GM19240 (cell line): ENCODE measurements around the gene PHF1.

ENCODE experiments used
- DNase-seq: peaks from one replicate; pipeline ENCODE4 v3.0.0; 2011; ENCODE audit warnings: low spot score; ENCODE audit not compliant: insufficient read length

The PHF1 gene

DNA sequence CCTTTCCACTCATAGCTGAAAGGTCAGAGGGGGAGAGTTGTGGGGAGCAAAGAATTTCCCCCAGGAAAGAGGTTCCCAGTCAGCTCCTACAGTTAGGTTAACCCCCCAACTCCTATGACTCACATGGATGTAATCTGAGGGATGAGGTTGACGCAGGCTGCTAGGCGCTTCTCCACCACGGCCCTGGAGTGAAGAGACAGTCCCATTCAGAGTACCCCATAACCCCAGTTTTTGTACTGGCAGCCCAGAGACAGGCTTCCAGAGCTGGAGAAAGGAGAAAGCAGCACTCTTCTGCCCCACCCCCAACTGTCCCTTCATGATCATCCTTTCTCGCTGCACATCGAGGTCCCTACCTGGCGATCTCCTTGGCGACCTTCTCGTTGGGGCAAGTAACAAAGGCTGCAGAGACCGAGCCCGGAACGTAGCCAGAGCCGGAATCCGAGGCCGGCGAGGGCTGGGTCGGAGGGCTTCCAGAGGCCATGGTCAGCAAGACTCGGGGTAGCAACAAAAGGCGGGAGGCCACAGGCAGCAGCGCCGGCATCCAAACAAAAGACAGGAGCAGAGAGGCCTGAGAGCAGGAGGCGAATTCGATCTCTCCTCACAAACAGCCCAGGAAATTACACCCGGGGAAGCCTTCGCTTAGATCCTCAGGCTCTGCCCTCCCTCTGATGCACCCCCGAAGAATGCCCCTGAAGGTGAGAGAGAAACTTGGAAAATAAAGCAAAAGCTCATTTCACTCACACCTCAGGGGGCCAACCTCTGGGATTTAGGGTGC, 6.5 kb downstream of the PHF1 start:
- no peak for DNase-seq

DNA sequence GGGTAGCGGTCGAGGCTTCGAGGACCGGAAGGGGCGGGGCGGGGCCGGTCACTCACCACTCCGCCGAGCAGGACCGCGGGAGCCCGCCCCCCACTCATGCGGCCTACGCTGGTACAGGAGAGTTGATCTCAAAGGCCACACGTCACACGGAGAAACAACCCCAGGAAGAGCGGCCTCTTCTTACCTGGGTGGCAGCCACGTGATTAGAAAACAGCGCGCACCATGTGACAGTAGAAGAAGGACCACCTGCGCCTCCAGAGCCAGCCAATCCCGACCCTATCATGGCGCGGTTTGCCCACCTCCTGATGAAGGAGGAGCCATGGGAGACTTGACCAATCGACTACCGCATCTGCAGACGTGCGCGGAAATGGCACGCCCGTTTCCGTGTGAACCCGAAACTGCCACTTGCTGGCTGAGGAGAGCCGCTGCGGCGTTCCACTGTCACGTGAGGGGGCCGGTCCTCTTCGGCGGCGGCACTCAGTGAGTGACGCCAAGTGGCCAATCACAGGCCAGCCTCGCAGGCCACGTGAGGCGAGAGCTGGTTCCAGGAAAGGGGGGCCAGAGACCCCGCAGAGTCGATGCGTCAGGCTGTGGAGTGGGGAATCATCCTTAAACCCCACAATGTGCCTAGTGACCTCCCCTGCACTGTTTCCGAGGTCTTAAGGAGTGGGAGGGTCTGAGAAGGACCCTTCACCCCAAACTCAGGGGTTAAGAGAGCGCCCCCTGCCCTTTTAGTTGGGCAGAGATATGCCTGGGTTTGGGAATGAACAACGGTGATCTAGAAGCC, 7.3 kb downstream of the PHF1 start, which contains the start of gene CUTA:
CUTA (minus strand) TSS at position 205 of the 787 bp plus-strand sequence; CDS start at position 98, 107 bp downstream.
- DNase-seq: peak; percentile 88

DNA sequence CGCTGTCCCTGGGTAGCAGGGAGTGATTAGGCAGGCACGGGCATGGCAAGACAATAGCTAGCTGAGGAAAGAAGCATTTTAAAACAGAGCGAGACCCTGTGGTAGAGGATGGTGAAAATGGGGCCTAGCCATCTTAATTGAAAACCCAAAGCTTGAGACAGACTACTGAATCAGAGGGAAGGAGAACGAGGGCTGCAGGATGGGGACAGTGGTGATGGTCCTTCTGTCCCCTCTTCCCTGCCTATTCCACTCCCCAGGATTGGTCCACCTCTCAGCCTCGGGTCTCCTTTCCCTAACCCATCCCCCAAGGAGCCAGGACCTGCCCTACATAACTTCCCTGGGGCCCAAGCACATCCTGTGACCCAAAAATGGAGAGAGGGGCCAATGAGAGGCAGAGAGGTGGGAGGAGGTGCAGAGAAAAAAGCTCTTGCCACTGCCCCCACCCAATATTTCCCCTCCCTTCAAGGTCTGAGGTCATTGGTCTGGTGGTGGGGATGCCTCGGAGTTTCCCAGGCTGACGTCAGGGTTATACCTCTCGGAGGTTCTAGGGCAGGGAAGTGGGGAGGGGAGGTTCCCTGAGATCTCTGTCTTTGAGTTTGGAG, 8.0 kb downstream of the PHF1 start:
- DNase-seq: no peak

DNA sequence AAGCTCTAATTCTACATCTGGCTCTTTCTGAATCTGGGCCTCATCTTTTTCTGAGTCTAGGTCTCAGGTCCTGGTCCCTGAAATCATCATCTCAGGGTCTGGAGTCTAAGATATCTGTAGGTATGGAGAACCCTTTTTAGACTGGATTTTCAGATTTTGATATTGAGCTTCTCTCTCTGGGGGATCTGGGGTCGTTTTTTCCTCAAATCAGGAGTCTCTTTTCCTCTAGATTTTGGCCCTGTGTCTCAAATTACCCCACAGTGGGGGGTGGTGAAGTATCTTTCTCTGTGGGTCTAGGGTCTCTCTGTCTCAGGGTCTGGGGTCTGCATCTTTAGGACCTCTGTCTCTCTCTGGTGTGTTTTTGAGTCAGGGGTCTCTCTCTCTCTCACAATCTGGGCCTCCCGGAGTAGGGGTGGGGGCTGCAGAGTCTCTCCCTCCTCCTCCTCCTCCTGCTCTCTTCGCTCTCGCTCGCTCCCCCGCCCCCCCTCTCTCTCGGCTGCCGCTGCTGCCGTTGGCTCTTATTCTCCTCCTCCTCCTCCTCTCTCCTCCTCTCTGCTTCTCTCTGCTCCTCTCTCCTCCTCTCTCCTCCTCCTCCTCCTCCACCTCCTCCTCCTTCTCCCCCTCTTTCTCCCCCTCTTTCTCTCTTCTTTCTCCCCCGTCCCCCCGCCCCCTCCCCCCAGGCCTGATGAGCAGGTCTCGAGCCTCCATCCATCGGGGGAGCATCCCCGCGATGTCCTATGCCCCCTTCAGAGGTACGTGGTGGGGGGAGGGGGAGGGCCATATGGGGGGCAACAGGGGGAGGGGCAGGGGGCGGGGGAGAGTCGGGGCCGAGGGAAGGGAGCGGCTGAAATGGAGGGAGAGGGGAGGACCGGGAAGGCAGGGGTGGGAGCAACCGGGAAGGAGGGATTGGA, 9.0 kb downstream of the PHF1 start, which contains the start of gene SYNGAP1:
SYNGAP1 (plus strand) TSS at position 486 of the 911 bp plus-strand sequence; CDS start at position 686, 200 bp downstream.
- no peak for DNase-seq

DNA sequence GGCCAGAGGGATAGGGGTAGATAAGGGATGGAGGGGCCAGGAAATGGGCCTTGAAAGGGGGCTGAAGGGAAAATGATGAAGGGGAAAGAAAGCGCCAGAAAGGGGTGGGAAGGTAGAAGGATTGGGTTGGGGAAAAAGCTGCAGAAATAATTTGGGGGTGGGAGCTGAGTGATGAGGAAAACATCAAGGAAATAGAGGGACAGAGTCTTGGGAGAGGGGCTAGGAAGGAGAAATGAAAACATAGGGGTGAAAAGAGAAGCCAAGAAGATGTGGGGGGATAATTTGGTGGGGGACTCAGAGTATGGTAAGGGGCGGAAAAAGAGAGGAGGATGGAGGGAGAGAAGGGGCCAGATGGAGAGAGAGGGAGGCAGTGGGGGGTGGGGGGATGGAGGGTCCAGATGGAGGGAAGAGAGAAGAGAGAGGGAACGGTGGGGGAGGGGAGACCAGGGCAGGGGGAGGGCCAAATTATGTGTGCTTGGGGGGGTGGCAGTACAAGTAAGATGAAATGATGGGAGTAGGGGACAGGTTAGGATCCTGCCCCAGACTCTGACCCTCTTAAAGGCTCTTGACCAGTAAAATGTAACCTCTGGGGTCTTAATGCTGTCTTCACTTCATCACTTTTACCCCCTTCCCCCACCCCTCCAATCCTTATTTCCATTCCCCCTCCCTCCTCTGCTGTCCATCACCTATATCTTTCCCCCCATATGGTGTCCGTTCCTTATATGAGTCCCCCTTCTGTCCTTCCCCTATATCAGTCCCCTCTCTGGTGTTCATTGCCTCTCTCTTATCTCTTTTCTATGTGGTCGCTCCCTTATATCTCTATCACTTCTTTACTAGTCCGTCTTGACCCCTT, 9.9 kb downstream of the PHF1 start:
- no peak for DNase-seq

DNA sequence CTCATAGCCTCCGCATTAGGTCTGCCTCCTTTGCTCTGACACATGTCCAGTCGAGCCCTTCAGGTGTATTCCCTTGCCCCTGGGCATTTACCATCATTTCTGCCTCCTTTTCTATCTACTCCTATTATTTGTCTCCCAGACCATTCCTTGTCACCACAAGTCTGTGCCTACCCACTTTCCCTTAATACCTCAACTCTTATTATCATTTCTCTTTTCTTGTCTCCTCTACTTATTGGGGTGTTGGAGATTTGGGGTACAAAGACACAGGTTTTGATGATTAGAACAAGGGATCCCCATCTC, 10.5 kb downstream of the PHF1 start:
- DNase-seq: no peak

DNA sequence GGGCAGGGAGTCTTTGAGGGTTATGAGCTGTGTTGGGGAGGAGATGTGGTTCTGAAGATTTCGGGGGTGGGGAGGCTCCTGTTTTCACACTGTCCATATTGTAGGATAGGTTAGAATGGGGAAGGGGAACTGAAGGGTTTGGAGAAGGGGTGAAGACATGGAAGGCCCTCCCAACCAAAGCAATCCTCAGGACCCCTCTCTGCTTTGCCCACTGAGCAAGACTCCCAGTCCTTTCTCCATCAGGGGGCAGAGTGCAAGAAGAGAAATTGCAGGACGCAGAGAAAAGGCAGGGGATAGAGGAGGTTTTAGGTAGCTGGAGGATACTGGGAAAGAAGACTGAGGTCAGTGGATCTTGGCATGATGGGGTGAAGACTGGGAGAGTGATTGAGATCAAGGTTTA, 13.0 kb downstream of the PHF1 start:
- no peak for DNase-seq

DNA sequence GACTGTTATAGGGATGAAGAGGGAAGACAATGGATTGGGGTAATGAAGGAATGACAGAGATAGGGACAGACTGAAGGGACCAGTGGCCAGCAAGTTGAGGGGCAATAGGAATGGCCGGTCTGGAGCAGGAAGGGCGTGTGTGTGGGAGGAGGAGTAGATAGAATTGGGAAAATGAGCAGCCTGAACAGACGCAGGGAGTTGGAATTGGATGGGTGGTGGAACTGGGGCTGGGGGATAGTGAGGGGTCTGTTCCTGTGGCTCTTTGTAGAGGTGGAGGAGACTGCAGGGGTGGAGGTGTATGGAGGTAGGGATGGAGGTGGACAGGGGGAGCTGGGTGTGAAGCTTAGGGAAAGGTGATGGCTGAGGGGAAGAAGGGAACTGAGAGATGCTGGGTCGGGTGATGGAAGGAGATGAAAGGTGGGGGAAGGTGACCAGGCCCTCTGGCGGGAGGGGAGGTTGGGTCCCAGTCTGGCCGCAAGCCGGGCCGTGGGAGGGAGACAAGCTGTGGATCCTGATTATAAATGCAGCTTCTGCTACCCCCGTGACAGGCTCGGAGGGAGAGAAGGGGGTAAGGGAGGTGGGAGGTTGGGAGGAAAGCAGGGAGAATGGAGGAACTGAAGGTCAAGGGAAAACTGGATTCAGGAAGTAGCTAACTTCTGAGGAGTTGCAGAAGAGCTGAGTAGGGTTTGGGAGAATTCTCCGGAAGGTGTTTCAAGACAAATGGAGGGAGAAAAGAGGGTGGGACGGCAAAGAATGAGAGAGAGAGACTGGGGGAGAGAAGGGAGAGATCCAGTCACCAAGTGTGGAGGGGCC, 14.2 kb downstream of the PHF1 start:
- DNase-seq: no peak

DNA sequence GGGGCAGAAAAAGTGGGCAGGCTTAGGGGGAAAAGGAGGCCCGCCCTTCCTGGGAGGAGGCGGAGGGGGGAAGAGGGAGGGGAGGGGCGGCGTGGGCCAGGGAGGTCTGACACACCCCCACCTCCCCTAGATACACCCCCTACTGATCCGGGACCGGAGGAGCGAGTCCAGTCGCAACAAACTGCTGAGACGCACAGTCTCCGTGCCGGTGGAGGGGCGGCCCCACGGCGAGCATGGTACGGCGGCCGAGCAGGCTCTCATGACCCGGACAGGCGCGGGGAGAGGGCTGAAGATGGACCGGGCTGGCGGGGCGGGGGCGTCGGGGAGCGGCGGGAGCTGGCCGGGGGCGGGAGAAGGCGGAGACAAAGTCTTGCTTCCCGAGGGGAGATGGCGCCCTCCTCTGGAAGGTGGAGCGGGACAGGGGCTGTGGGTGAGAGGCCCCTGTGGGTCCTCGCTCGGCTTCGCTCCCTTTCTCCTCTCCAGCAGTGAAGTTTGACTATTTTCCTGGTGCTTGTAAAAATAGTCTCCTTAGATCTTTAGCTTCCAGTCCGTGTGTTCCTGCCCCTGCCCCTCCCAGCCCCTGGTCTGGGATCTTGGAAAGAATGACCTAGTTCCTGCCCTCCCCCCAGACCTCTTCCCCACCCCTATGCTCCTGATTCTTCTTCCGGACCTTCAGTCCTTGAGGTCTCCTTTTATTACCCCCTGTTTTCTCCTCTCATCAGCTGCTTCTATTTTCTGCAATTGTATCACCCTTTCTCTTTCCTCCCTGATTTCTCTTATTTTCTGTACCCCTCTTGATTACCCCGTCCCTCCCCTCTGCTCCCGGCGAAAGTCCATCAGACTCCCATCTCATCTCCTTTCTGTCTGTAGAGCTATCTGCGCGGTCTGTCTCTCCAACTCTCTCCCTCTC, 15.1 kb downstream of the PHF1 start:
- peak; percentile 79 for DNase-seq

DNA sequence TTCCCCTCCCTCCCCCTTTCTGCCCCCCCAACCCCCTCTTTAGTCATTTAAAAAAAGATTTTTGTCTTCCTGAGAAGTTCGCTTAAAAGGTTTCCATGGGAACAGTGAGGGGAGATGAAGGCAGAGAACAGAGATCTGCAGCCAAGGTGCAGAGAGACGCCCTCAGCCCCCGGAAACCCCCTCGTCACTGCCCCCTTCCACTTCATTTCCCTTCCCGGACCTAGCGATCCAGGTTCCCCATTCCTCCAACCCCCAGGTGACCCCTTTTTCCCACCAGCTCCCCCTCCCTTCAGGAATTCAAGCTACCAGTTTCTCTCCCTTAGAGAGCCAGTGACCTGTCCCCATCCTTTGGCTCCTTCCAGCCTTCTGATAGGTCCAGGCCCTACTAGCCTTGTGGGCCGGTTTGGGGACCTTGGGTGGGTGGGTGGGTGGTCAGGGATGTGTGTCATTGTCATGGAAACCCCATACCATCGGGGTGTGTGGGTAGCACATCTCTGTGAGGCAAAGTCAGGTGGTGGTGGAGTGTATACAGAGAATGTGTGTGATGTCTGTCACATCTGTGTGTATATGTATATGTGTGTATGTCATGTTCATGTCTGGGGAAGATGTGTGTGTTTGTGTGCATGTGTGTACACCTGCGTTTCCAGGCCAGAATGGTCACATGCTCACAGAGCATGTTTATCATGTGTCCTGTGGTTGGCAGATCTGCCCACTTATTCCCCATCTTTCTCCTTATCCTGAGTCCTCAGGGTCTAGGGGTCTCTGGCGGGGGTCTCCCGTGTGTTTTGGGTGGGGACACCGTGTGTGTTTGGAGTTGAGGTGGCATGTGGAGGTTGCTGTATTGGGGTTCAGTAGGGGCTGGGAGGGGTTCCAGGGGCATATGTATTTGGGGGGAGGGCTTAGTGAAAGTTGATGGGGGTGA, 16.0 kb downstream of the PHF1 start:
- no peak for DNase-seq

DNA sequence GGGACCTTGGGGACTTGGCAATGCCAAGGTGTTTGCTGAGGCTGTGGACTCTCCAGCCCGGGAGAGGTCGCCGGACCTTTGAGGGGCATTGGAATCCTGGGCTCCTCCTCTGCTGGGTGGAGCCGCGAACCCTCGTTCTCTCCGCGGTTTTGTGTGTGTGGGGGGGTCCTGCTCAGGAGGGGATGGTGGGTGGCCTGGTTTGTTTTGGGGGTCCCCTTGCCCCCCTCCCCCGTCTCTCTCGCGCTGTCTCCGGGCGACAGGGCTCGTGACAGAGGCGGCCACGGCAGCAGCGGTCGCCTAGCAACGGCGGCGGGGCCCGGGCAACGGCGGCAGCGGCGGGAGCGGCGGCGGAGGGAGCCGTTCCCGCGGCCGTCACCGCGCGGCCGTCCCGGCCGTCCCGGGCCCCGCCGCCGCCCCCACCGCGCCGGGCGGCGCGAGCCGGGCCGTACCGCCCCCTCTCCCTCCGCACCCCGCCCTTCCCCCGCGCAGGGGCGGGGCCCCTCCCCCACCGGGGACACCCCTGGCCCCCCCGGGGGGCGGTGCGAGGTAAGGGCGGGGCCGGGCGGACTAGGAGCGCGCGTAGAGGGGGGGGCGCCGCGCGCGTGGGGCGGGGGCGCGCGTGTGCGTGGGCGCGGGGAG, 16.9 kb downstream of the PHF1 start:
- DNase-seq: no peak

DNA sequence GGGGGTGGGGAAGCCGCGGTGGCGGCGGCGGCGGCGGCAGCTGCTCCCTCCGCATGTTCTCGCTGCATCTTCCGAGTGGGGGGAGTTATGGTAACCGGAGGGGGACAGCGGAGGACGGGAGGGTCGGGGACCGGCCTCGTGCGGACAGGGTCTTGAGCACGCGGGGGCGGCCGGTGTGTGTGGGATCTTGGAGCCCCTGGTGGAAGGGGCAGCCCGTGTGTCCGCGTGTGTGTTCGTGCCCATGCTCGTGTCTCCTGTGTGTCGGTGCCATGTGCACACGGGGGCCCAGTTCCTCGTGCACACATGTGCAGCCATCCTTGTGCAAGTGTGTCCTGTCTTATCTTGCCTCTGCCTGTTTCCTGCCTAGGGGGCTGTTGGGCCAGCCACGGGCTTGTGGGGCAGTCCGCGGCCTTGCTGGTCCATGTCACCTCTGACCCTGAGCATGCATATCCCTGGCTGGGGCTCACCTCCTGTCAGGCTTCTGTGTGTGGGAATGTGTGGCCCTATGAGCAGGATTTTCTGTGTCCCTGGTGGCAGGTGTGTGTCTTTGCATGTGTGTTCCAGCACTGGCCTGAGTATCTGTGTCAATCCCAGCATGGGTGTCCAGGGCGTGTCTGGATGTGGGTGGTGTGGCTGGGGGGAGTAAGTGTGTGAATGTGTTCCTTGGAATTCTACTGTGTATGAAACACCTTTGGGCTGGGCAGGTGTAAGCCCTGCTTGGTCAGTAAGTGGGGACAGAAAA, 17.6 kb downstream of the PHF1 start:
- DNase-seq: peak; percentile 73

DNA sequence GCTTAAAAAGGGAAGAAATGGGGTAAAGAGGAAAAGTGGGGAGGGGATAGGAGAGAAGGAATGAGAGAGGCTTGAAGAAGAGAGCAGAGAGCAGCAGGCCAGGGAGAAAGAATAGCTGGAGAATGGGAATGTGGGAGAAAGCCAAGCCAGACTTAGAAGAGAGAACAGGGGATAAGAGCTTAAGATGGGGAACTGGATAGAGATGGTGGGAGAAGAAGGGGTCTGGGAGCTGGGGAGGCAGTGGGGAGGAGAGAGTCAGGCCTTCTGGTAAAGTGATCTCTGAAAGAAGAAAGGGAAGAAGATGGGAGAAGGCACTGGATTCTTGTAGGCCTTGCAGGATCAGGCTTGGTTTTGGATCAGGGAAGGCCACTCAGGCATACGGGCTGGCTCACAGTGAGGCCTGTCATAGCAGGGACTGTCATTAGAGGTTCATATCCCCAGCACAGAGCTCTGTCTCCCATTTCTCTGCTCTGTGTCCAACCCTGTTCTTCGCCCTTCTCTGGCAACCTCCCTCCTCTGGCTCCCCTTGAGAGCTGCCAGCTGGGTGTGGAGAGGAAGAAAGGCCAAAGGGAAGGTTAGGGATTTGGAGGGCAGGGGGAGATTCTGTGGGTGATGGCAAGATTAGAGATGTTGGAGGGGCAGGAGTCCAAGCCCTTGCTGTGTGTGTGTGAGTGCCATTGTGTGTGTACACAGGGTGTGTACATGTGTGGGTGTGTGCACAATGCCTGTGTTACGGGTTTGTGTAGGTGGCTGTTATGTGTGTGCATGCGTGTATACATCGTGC, 18.3 kb downstream of the PHF1 start:
- no peak for DNase-seq

DNA sequence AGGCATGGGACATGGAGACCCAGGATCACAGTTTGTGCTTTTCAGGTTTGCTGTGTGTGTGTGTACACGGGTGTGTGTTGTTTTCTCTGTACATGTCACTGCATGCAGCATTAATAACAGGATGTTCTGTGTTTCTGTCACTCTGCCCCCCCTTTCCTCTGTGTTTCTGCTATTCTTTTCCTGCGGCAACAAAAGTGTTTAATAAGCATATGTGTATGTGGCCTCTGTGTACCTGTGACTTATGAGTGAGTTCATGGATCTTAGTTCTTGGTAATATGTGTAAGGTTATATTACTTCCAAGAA, 18.9 kb downstream of the PHF1 start:
- DNase-seq: no peak

DNA sequence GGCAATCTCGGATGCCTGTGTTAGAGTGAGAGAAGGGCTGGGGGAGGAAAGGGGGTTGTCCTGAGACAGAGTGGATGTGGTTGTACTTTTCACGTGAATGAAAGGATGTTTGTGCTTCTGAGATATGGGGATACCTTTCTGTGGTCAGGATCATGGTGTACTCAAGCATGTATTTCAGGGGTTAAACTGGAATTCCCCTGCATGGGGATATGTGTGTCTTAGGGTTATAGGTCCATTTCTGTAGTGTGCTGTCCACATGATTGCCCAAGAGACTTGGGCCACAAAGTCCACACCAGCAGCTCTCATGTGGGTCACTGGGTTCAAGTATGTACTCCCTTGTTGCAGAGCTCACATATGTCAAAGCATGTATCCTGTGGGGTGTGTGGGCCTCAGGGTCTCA, 19.5 kb downstream of the PHF1 start:
- no peak for DNase-seq
